HG03565 (cell line): ENCODE measurements around the gene MXRA5.
"Not testable (repeated sequence)": the region's sequence is repeated elsewhere in the genome, so short reads cannot be mapped to it uniquely, and the experiment has no call there.

ENCODE experiments used
- ATAC-seq: cut with Tn5 transposase; IDR thresholded peaks from one replicate; pipeline ENCODE4 v1.9.1; 2021; ENCODE audit warnings: mild to moderate bottlenecking, moderate library complexity; ENCODE audit not compliant: unreplicated experiment

MXRA5 gene

GRCh38 chrX:3345281-3346191, 916 bp downstream of the MXRA5 start:
- no peak for ATAC-seq

GRCh38 chrX:3343569-3343968, 2.9 kb downstream of the MXRA5 start:
- not testable (repeated sequence) for ATAC-seq

DNA sequence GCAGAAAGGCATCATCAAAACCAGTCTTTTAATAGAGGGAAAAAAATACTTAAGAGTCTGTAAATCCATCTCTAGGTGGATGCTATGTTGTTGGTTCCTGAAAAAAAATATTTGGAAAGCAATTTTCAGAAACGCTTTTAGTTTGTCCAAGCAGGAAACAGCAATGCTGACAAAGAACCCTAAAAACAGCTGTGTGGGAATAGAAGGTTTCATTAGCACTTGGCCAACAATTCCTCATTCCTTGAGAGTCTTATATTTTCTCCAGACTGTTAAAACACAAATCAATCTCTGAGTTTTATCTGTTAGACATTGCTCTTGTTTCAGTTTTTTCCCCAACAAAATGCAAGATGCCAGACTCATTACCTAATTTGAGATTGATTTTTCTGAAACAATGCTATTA, 6.4 kb downstream of the MXRA5 start:
- no peak for ATAC-seq

DNA sequence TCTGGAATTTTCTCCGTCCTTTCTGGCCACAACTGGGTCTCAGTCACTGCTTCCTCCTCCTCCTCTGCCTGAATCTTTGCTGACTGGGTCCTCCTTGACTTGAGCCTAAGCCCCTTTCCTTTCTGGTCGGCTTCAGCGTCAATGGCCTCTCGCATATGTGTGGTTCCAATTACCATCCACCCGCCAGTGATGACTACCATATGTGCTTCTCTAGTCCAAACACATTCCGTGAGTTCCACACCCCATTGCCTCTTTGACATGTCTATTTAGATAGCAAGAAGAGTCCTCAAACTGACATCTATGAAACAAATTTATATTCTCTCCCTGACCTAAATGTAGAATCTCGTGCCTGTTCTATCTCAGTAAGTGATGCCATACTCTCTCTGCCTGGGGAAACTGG, 19.8 kb downstream of the MXRA5 start:
- ATAC-seq, result no peak

DNA sequence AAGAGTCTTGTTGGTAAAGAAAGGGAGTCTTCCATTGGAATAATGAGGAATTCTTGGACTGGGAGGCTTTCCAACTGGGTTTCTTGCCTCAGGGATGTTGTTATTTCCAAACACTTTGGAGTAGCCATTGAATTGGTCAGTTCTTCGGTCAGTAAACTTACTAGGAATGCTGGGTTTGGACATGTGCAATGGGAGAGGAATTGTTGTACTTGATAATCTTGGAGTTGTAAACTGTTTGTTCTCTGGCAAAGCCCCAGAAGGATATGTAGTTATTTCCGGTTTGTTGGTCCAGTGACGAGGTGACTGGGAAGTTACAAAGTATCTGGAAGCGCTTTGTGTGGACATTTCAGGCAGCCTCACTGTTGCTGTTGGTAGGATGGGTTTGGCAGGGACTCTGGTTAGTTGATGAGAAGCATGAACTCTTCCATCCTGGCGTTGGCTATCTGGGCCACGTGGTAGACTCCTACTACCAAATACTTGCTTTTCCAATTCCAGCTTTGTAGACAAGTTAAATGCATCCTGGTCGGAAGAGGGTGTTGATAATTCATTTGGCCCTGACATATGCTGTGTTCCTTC, 25.9 kb downstream of the MXRA5 start:
- ATAC-seq, result no peak

DNA sequence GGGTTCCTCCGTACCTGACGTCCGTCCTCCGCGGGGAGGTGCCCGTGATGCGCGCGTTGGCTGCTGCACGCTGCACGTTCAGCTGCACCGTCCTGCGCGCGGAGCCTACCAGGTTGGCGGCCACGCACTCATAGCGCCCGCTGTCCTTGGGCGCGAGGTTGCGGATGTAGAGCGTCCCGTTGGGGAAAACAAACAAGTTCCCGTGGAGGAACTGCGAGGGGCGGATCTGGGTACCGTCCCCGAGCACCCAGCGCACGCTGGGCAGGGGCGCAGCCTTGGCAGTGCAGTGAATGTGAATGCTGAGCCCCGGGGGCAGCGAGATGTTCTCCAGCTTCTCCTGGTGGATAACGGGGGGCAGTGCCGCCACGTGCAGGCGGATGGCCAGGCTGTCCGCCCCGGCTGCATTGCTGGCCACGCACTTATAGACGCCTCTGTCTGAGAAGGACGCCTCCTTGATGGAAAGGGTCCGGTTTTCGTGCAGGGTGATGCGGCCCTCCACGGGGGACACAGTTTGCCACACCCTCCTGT, 29.2 kb downstream of the MXRA5 start:
- ATAC-seq, result no peak

DNA sequence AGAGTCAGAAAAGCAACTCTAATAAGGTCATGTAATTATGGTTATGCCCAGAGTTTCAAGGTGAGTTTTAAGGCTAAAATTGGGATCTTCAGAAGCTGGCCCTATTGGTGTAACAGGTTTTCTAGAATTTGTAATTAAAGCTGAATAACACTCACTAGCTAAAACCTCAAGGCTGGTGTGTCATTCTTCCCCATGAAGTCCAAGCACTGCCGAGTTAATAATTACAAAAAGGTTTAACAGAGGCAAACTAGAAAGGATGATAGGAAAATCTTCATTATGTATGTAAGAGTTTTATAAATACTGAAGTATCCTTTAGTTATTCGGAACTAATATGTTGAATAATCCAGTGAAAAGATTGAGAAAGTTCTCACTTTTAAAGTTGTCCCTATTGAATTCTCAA, 34.3 kb downstream of the MXRA5 start:
- no peak for ATAC-seq

GRCh38 chrX:3307881-3308280, 38.6 kb downstream of the MXRA5 start:
- no peak for ATAC-seq

GRCh38 chrX:3299636-3300035, 46.8 kb downstream of the MXRA5 start:
- no peak for ATAC-seq

DNA sequence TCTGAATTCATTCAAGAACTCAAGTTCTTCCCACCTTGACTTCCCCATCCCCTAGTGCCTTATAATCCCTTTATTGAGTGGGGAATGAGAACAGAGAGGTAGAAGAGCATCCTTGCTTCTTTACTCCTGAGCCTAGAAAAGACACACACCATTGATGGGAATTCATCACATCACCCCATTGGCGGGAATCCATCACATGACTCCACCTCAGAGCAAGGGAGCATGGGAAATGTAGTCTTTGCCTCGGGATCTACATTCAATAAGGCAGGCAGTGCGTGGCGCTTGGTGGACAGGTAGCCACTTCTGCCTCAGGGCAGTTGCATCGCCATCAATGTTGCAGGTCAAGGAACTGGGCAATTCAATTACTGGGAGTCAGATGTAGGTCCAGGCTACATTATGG, 50.7 kb downstream of the MXRA5 start:
- no peak for ATAC-seq

DNA sequence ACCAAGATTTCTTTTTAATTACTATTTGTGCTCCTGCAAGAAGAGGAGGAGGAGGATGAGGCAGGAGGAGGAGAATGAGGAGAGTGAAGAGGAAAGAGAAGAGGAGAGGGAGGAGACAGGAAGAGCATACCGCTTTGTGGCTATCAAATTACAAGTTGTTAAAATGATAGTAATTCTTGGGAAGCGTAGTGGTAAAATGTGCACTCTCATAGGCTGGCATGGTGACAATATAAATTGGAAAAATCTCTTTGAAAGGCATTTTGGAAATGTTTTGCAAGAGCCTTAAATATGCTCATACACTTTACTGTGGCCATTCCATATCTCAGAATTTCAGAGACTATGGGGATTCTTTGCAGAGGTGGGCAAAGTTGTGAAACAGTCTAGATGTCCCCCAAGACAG, 53.2 kb downstream of the MXRA5 start:
- ATAC-seq, result no peak

DNA sequence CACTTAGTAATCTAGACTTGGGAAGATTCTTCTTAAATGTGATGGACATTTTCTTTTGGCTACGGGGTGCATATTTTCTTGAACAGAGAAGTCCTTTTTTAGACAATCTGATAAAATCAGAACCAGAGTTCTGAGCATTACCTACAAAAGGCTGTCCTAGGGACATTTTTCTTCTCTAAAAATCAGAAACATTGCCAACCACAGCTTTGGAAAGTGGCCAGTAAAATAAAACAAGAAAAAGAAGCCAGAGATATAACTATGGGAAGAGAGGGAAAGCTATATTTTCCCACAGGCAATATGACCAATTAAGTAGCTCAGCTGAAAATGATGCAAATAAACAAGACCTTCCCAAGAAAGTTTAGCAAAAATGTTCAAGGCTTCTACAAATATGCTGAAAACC, 55.9 kb downstream of the MXRA5 start:
- ATAC-seq, result no peak

- no peak for ATAC-seq
These were observed 60.1 kb downstream of the MXRA5 start for GRCh38 chrX:3286196-3286945.

- no peak for ATAC-seq
These were observed 65.7 kb downstream of the MXRA5 start for GRCh38 chrX:3280706-3281105.

DNA sequence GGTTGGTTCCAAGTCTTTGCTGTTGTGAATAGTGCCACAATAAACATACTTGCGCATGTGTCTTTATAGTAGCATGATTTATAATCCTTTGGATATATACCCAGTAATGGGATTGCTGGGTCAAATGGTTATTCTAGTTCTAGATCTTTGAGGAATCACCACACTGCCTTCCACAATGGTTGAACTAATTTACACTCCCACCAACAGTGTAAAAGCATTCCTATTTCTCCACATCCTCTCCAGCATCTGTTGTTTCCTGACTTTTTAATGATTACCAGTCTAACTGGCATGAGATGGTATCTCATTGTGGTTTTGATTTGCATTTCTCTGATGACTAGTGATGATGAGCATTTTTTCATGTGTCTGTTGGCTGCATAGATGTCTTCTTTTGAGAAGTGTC, 72.8 kb downstream of the MXRA5 start:
- not testable (repeated sequence) for ATAC-seq

- ATAC-seq, result no peak
These were observed 74.6 kb downstream of the MXRA5 start for GRCh38 chrX:3271834-3272186.

GRCh38 chrX:3271183-3271833, 75.1 kb downstream of the MXRA5 start:
- no peak for ATAC-seq

- ATAC-seq, result no peak
These were observed 77.6 kb downstream of the MXRA5 start for GRCh38 chrX:3268829-3269228.

DNA sequence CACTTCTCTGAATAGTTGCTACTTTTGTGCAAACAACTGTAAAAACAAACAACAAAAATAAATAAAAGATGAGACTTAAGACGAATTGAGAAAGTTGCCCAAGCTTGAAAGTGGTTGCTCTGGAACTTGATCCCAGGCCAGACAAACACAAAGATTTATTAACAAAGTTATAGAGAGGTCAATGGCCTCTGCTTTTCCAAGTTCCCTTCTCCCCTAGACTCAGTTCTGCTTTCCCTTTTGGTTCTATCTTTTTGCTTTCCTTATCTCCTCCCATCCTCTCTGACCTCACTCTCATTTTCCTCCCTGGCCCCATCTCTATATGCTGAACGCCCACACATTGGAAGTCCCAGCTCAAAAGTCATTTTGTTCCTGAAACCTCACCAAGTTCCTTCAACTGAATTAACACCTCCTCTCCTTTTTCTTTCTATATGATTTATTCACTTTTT, 82.7 kb downstream of the MXRA5 start:
- ATAC-seq, result no peak

- ATAC-seq, result no peak
These were observed 83.6 kb downstream of the MXRA5 start for GRCh38 chrX:3262901-3263300.
